Activated CD8-positive, alpha-beta T cell treated with anti-CD3 and anti-CD28 coated beads, Interleukin-2, amount 10 ng/mL, durations not matched to agents 7 days and 5 days (primary cell): ENCODE measurements around the gene NACC1. TPM values are rescaled to one million over a fixed set of nuclear protein-coding genes. Genes with fewer than 3 reads are reported as not detected.
A peak's percentile ranks its signal among the peaks of the same experiment; 100 is the strongest.

Source experiments
- ATAC-seq: fragments of 150-1000 bp; cut with Tn5 transposase; one replicate; pipeline ENCODE4 v1.10.0; 2021; ENCODE audit warnings: moderate library complexity
- CTCF ChIA-PET: fragments of 350-600 bp; sonication (Branson Sonifier 250); formaldehyde crosslinking; loops from one replicate; lab custom pipeline; 2021; ENCODE audit warnings: antibody characterized with exemption; lab: Charles Lee
- POLR2A ChIA-PET: fragments of 350-600 bp; sonication (Branson Sonifier 250); formaldehyde crosslinking; loops from one replicate; lab custom pipeline; 2021; ENCODE audit warnings: antibody characterized with exemption; lab: Charles Lee
- DNase-seq: peaks from one replicate; pipeline ENCODE4 v3.0.0-alpha.2; 2020
- H3K27ac Mint-ChIP-seq: one replicate; pipeline ENCODE4 v1.8.0; 2021; ENCODE audit warnings: mild to moderate bottlenecking, mixed read lengths
- H3K27me3 Mint-ChIP-seq: one replicate; pipeline ENCODE4 v1.8.0; 2021; ENCODE audit warnings: low read depth, mixed read lengths
- H3K36me3 Mint-ChIP-seq: one replicate; pipeline ENCODE4 v1.8.0; 2021; ENCODE audit warnings: low read depth, mixed read lengths
- H3K4me1 Mint-ChIP-seq: one replicate; pipeline ENCODE4 v1.8.0; 2021; ENCODE audit warnings: low read depth, mixed read lengths
- H3K4me3 Mint-ChIP-seq: one replicate; pipeline ENCODE4 v1.8.0; 2021; ENCODE audit warnings: mild to moderate bottlenecking, mixed read lengths
- H3K9me3 Mint-ChIP-seq: one replicate; pipeline ENCODE4 v1.8.0; 2022; ENCODE audit warnings: mixed read lengths; ENCODE audit not compliant: insufficient read depth
- total RNA-seq, 2 experiments: library from RNA; stranded (reverse); gene quantifications; one replicate each; pipeline ENCODE4 v1.2.3, GENCODE V29; 2021

The NACC1 gene
- total RNA-seq, 2 experiments from 2014 or later, result 74.6 to 84.8 TPM

DNA sequence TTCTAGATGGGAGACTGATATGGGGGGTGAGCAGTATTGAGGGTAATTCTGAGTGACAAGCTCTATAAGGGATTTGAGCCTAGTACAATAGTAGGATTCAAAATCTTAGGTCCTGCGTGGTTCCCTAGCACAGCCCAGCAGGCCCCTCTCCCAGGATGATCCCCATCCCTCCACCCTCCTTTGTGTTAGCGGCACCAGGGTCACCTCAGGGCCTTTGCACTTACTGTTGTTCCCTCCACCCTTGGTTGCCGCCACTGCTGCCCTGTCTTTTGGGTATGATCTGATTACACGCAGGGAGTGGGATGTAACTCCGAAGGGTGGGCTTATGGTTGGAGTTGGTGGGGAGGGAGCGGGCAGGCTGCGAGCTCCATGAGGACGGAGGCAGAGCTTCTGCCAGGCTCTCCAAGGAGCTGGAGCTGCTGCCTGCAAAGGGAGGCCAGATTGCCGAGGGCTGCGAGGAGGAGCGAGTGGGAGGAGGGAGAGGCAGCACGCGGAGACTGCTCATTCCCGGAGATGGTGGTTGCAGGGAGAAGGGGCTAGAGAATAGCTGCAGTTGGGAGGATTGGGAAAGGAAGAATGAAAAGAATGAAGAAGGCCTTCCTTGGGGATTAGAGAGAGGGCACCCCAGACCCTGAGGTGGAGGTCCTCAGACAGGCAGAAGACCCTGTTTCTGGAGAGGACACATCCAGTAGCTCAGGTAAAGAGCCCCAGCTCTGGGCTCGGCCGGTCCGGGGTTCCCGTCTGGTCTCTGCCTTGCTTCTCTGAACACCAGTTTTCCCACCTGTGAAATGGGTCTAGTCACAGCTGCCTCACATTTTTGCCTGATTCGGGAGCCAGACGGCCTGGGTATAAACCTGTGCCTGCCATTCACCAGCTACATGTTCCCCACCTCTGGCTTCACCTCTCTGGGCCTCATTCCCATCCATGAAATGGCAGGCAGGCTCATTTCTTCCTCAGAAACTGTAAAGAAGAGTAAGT is 5.2 kb downstream of the NACC1 start:
- no peak overlapping the region for H3K4me3 Mint-ChIP-seq
- ATAC-seq (no peak), DNase-seq (no peak)
- peaks cover 55% of the 10 kb centered on the region for H3K4me1 Mint-ChIP-seq
- H3K27ac Mint-ChIP-seq, result no peak overlapping the region
- POLR2A ChIA-PET, result interaction anchor here (0.9 to 1.6 kb wide), 3 partner anchors 9 to 29 kb away, joined by 3 to 5 read pairs (median 3); no protein-coding TSS in a partner anchor
- peaks cover 10% of the 10 kb centered on the region for H3K36me3 Mint-ChIP-seq
- CTCF ChIA-PET, result interaction anchor here (0.9 to 1.0 kb wide), 2 partner anchors 19 to 29 kb away, joined by 3 read pairs; no protein-coding TSS in a partner anchor
- H3K9me3 Mint-ChIP-seq, result no peaks in the 10 kb centered on the region
- H3K27me3 Mint-ChIP-seq, result no peaks in the 10 kb centered on the region

DNA sequence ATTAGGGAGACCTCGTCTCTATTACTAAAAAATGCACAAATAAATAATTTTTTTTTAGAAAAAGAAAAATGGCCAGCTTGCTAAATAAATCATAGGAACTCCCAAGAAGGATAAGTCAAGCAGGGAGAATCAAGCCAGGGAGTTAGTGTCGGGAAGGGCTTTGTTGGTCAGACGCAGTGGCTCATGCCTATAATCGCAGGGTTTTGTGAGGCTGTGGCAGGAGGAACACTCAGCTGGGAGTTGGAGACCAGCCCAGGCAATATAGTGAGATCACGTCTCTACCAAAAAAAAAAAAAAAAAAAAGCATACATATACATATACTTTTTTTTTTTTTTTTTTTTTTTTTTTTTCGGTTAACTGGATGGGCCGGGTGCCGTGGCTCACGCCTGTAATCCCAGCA is 9.0 kb downstream of the NACC1 start:
- POLR2A ChIA-PET, result interaction anchor here (1.5 kb wide), 1 partner anchor 9 kb away, joined by 4 read pairs; the partner anchor contains the start of gene NACC1
- H3K36me3 Mint-ChIP-seq, result peaks cover 4% of the 10 kb centered on the region
- no peaks in the 10 kb centered on the region for H3K27me3 Mint-ChIP-seq
- ATAC-seq, result no peak
- peaks cover 39% of the 10 kb centered on the region for H3K4me1 Mint-ChIP-seq
- CTCF ChIA-PET, result interaction anchor here (2.0 kb wide), 1 partner anchor 33 kb away, joined by 6 read pairs; no protein-coding TSS in a partner anchor
- DNase-seq, result no peak
- H3K9me3 Mint-ChIP-seq, result no peaks in the 10 kb centered on the region
- H3K4me3 Mint-ChIP-seq, result no peak overlapping the region
- no peak overlapping the region for H3K27ac Mint-ChIP-seq

GRCh38 chr19:13127811-13128575 is 9.9 kb downstream of the NACC1 start:
- POLR2A ChIA-PET, result interaction anchor here (1.0 to 1.8 kb wide), 3 partner anchors 10 to 25 kb away, joined by 3 to 5 read pairs (median 4); partner anchors contain the start of gene NACC1
- Mint-ChIP-seq H3K4me1 (peaks cover 39% of the 10 kb centered on the region), H3K36me3 (peaks cover 7% of the 10 kb centered on the region), H3K27me3 (no peaks in the 10 kb centered on the region), H3K27ac (no peak overlapping the region), H3K9me3 (no peaks in the 10 kb centered on the region), H3K4me3 (no peak overlapping the region)
- DNase-seq, result no peak
- CTCF ChIA-PET, result interaction anchor here (1.2 to 2.0 kb wide), 2 partner anchors 23 to 34 kb away, joined by 6 to 7 read pairs; no protein-coding TSS in a partner anchor
- ATAC-seq, result no peak

- H3K4me1 Mint-ChIP-seq, result peaks cover 39% of the 10 kb centered on the region
- ATAC-seq, result no peak
- H3K36me3 Mint-ChIP-seq, result peaks cover 9% of the 10 kb centered on the region
- POLR2A ChIA-PET, result interaction anchor here (1.8 kb wide), 1 partner anchor 24 kb away, joined by 5 read pairs; no protein-coding TSS in a partner anchor
- H3K27ac Mint-ChIP-seq, result peak overlapping the region; percentile 25
- no peaks in the 10 kb centered on the region for H3K27me3 Mint-ChIP-seq
- H3K4me3 Mint-ChIP-seq, result no peak overlapping the region
- CTCF ChIA-PET, result interaction anchor here (1.2 to 2.0 kb wide), 2 partner anchors 24 to 35 kb away, joined by 6 to 7 read pairs; no protein-coding TSS in a partner anchor
- DNase-seq, result no peak
- H3K9me3 Mint-ChIP-seq, result no peaks in the 10 kb centered on the region
These were observed 10.5 kb downstream of the NACC1 start for GRCh38 chr19:13128583-13128982.

DNA sequence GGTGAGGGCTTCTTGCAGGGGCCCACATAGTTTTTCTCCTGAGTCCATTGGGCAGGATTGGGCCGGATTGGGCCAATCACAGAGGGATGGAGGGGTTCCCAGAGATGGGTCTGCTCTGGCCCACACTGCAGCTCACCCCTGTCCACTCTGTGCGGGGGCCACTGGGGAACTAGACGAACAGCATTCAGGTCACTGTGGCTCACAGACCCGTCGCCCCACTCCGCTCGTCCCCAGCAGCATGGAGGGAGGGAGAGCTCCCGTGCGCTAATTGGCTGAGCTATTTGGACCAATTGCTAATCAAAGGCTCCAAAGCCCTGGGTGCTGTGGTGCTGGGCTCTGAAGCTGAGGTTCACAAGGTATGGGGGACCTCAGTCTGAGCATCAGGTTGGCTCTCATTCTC is 11.3 kb downstream of the NACC1 start:
- Mint-ChIP-seq H3K27me3 (no peaks in the 10 kb centered on the region), H3K9me3 (no peaks in the 10 kb centered on the region), H3K4me3 (no peak overlapping the region), H3K27ac (no peak overlapping the region), H3K36me3 (peaks cover 10% of the 10 kb centered on the region), H3K4me1 (peaks cover 36% of the 10 kb centered on the region)
- ATAC-seq (no peak), DNase-seq (no peak)
- POLR2A ChIA-PET, result interaction anchor here (0.9 to 1.8 kb wide), 3 partner anchors 23 to 223 kb away, joined by 3 to 5 read pairs (median 3); no protein-coding TSS in a partner anchor
- CTCF ChIA-PET, result interaction anchor here (0.8 kb wide), 1 partner anchor 25 kb away, joined by 4 read pairs; no protein-coding TSS in a partner anchor

DNA sequence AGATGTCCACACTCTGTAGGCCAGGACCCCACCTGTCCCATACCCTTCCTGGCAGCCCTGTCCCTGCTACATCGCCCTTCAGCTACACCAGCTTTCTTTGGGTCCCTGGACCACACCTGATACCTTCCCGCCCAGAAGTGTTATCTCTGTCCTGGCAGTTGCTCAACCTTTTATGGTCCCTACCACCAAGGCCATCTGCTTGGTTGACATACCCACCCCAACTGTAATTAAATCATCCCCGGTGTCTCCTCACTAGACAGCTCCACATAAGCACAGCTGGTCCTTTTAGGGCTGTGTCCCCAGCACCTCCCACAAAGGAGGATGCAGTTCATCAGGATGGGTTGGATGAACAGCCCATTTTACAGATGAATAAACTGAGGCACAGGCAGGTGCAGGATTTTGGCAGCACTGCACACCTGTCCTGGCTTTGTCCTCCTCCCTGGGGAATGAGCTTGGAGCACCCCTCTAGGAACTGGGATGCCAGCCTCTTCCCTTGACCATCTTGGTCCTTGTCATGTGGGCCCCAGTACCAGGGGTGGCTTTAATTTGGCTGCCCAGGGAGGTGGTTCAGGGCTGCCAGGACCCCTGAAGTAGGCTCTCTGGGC is 12.9 kb downstream of the NACC1 start:
- H3K27me3 Mint-ChIP-seq, result no peaks in the 10 kb centered on the region
- H3K4me3 Mint-ChIP-seq, result no peak overlapping the region
- POLR2A ChIA-PET, result interaction anchor here (0.5 to 1.8 kb wide), 4 partner anchors 11 to 19 kb away, joined by 3 to 7 read pairs (median 4); partner anchors contain the start of genes IER2, NACC1 and STX10
- DNase-seq, result no peak
- ATAC-seq, result no peak
- H3K9me3 Mint-ChIP-seq, result no peaks in the 10 kb centered on the region
- no peak overlapping the region for H3K27ac Mint-ChIP-seq
- H3K4me1 Mint-ChIP-seq, result peaks cover 34% of the 10 kb centered on the region
- CTCF ChIA-PET, result interaction anchor here (2.4 kb wide), 1 partner anchor 19 kb away, joined by 11 read pairs; the partner anchor contains the start of genes IER2 and STX10
- H3K36me3 Mint-ChIP-seq, result peaks cover 15% of the 10 kb centered on the region

DNA sequence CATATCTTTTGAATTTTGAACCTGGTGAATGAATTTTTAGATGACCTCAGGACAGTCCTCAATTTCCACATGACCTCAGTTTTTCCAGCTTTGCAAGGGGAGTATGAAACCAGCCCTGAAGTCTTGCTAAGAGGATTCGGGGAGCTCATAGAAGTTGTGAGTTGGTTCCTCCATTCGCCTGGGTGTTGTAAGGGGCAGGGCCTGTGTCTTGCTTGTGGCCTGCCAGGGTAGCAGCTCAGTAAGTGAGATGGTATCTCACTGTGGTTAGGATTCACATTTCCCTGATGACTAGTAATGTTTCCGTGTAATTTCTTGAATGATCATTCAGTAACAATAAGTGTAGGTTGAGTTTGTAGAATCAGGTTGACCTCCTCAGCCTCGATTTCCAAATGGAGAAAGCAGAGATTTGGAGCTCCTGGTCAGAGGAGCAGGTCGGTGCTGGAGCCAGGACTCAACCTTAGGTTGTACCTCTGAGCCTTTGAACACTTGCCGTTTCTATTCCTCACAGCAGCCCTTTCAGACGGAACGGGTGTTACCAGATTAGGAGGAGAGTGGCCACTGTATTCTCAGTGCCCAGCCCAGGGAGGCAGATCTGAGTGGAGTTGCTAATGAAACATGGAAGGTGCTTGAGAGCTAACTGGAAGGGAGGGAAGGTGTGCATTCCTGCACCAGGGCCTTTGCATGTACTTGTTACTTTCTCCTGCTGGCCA is 14.6 kb downstream of the NACC1 start:
- H3K9me3 Mint-ChIP-seq, result no peaks in the 10 kb centered on the region
- ATAC-seq (peak; percentile 93), DNase-seq (peak; percentile 66)
- peak overlapping the region; percentile 75 for H3K27ac Mint-ChIP-seq
- peak overlapping the region; percentile 19 for H3K4me3 Mint-ChIP-seq
- ChIA-PET CTCF (interaction anchor here (0.9 to 2.4 kb wide), 7 partner anchors 18 to 167 kb away, joined by 3 to 11 read pairs (median 4); partner anchors contain the start of genes IER2 and STX10), POLR2A (interaction anchor here (0.7 to 1.8 kb wide), 10 partner anchors 9 to 35 kb away, joined by 3 to 15 read pairs (median 4); partner anchors contain the start of genes IER2, NACC1 and STX10)
- peaks cover 23% of the 10 kb centered on the region for H3K36me3 Mint-ChIP-seq
- peaks cover 34% of the 10 kb centered on the region for H3K4me1 Mint-ChIP-seq
- H3K27me3 Mint-ChIP-seq, result no peaks in the 10 kb centered on the region

DNA sequence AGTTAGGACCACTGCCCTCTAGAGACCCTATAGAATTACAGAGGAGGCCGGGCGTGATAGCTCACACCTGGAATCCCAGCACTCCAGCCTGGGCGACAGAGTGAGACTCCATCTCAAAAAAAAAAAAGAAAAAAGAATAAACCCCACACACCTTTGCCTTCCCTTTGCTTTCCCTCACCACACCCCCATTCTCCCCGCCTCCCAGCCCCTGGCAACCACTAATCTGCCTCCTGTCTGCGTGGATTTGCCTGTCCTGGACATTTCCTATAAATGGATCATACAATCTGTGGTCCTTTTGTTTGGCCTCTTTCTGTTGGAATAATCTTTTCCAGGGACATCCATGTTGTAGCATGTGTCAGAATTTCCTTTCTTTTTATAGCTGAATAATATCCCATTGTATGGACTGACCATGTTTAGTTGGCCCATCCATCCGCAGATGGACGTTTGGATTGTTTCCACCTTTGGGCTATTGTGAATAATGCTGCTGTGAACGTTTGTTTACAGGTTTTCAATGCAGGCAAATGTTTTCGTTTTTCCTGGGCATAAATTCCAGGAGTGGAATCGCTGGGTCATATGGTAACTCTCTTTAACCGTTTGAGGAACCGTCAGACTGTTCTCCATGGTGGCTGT is 15.3 kb downstream of the NACC1 start:
- POLR2A ChIA-PET, result interaction anchor here (1.1 to 1.8 kb wide), 5 partner anchors 12 to 29 kb away, joined by 3 to 15 read pairs (median 6); no protein-coding TSS in a partner anchor
- Mint-ChIP-seq H3K4me1 (peaks cover 29% of the 10 kb centered on the region), H3K4me3 (no peak overlapping the region), H3K27ac (peak overlapping the region; percentile 75), H3K27me3 (no peaks in the 10 kb centered on the region), H3K36me3 (peaks cover 21% of the 10 kb centered on the region), H3K9me3 (no peaks in the 10 kb centered on the region)
- ATAC-seq (no peak), DNase-seq (no peak)
- CTCF ChIA-PET, result interaction anchor here (1.6 to 2.4 kb wide), 4 partner anchors 17 to 129 kb away, joined by 3 to 11 read pairs (median 6); partner anchors contain the start of genes IER2 and STX10

- no peak overlapping the region for H3K4me3 Mint-ChIP-seq
- peaks cover 22% of the 10 kb centered on the region for H3K36me3 Mint-ChIP-seq
- peaks cover 28% of the 10 kb centered on the region for H3K4me1 Mint-ChIP-seq
- ChIA-PET POLR2A (no interaction called here), CTCF (interaction anchor here (1.0 kb wide), 1 partner anchor 30 kb away, joined by 3 read pairs; no protein-coding TSS in a partner anchor)
- no peak for DNase-seq
- no peak for ATAC-seq
- H3K27ac Mint-ChIP-seq, result no peak overlapping the region
- no peaks in the 10 kb centered on the region for H3K27me3 Mint-ChIP-seq
- no peaks in the 10 kb centered on the region for H3K9me3 Mint-ChIP-seq
These were observed 16.6 kb downstream of the NACC1 start for GRCh38 chr19:13134626-13135025.
